HEK293 (cell line): Measurements from ENCODE around the gene KRTCAP2.

ENCODE experiments used
- CTCF ChIA-PET: fragments of 350-600 bp; formaldehyde crosslinking; extraction: SDS; loops from one replicate; lab custom pipeline; 2021; ENCODE audit warnings: antibody characterized with exemption; lab: Yijun Ruan, JAX
- POLR2A ChIA-PET: fragments of 300-600 bp; formaldehyde crosslinking; extraction: SDS; loops from one replicate; lab custom pipeline; 2020; ENCODE audit warnings: antibody characterized with exemption, inconsistent platforms; lab: Yijun Ruan, JAX
- H3K27ac ChIP-seq: fragments of 200-500 bp; sonication (Bioruptor generic); 2 replicates; pipeline ENCODE4 v1.5.1; 2014; ENCODE audit warnings: low read depth, low read length, control low read depth, inconsistent platforms; ENCODE audit errors: extremely low read depth
- H3K36me3 ChIP-seq, 2 experiments: fragments of 200-500 bp in 1 of 2; sonication (Bioruptor generic) in 1 of 2; 1 replicate in 1 of 2; 2 replicates in 1 of 2; pipeline ENCODE4 v1.5.1; 2014 to 2017; ENCODE audit warnings: inconsistent platforms in 2 of 2, low read length in 2 of 2; ENCODE audit not compliant: control insufficient read depth in 2 of 2, insufficient read depth in 1 of 2
- H3K4me1 ChIP-seq: fragments of 200-500 bp; sonication (Bioruptor generic); 2 replicates; pipeline ENCODE4 v1.5.1; 2014; ENCODE audit warnings: mild to moderate bottlenecking, low read length, inconsistent platforms; ENCODE audit not compliant: control insufficient read depth, insufficient read depth
- H3K4me3 ChIP-seq: 2 replicates; pipeline ENCODE4 v1.5.1; 2011; ENCODE audit warnings: low read depth, mild to moderate bottlenecking, control low read depth, low read length, moderate library complexity
- H3K9me3 ChIP-seq: fragments of 200-500 bp; sonication (Bioruptor generic); 2 replicates; pipeline ENCODE4 v1.5.1; 2014; ENCODE audit warnings: low read depth, low read length, inconsistent platforms; ENCODE audit not compliant: control insufficient read depth, insufficient read depth
- INSM2 ChIP-seq: fragments of 450-650 bp; formaldehyde crosslinking; IDR thresholded peaks from 2 replicates; pipeline ENCODE4 v1.5.1; 2016; ENCODE audit warnings: missing biosample characterization, missing genetic modification characterization
- MEIS1 ChIP-seq: sonication (generic); formaldehyde crosslinking; IDR thresholded peaks from 2 replicates; pipeline ENCODE4 v1.8.1; 2022; ENCODE audit warnings: missing genetic modification reagents, mild to moderate bottlenecking, borderline replicate concordance
- OSR2 ChIP-seq: fragments of 450-650 bp; formaldehyde crosslinking; IDR thresholded peaks from 2 replicates; pipeline ENCODE4 v1.5.1; 2016; ENCODE audit warnings: missing biosample characterization, missing genetic modification characterization
- SP3 ChIP-seq: fragments of 450-650 bp; formaldehyde crosslinking; IDR thresholded peaks from 2 replicates; pipeline ENCODE4 v1.5.1; 2016; ENCODE audit warnings: missing biosample characterization, missing genetic modification characterization
- ZBTB7A ChIP-seq: fragments of 450-650 bp; formaldehyde crosslinking; IDR thresholded peaks from 2 replicates; pipeline ENCODE4 v1.5.1; 2016; ENCODE audit warnings: low read depth, missing biosample characterization, missing genetic modification characterization
- ZBTB8A ChIP-seq: fragments of 450-650 bp; formaldehyde crosslinking; IDR thresholded peaks from 2 replicates; pipeline ENCODE4 v1.5.1; 2016; ENCODE audit warnings: missing biosample characterization, missing genetic modification characterization
- ZIC2 ChIP-seq: fragments of 450-650 bp; formaldehyde crosslinking; IDR thresholded peaks from 2 replicates; pipeline ENCODE4 v1.5.1; 2016; ENCODE audit warnings: missing biosample characterization, missing genetic modification characterization
- ZNF501 ChIP-seq: fragments of 450-650 bp; formaldehyde crosslinking; IDR thresholded peaks from 2 replicates; pipeline ENCODE4 v1.5.1; 2016; ENCODE audit warnings: missing biosample characterization, missing genetic modification characterization
- ZNF530 ChIP-seq: fragments of 450-650 bp; formaldehyde crosslinking; IDR thresholded peaks from 2 replicates; pipeline ENCODE4 v1.5.1; 2016; ENCODE audit warnings: low read depth, missing biosample characterization, missing genetic modification characterization
- ZNF580 ChIP-seq: fragments of 450-650 bp; formaldehyde crosslinking; IDR thresholded peaks from 2 replicates; pipeline ENCODE4 v1.5.1; 2016; ENCODE audit warnings: missing biosample characterization, missing genetic modification characterization
- ZNF600 ChIP-seq: fragments of 450-650 bp; formaldehyde crosslinking; IDR thresholded peaks from 2 replicates; pipeline ENCODE4 v1.5.1; 2016; ENCODE audit warnings: missing biosample characterization, missing genetic modification characterization
- ZNF610 ChIP-seq: fragments of 450-650 bp; formaldehyde crosslinking; IDR thresholded peaks from 2 replicates; pipeline ENCODE4 v1.5.1; 2016; ENCODE audit warnings: missing biosample characterization, missing genetic modification characterization, borderline replicate concordance
- ZNF626 ChIP-seq: fragments of 450-650 bp; sonication (Bioruptor Pico); formaldehyde crosslinking; IDR thresholded peaks from 2 replicates; pipeline ENCODE4 v1.5.1; 2018; ENCODE audit warnings: missing biosample characterization, missing genetic modification characterization, inconsistent platforms
- ZNF629 ChIP-seq: fragments of 450-650 bp; formaldehyde crosslinking; IDR thresholded peaks from 2 replicates; pipeline ENCODE4 v1.5.1; 2017; ENCODE audit warnings: missing biosample characterization, missing genetic modification characterization
- ZNF639 ChIP-seq: fragments of 450-650 bp; formaldehyde crosslinking; IDR thresholded peaks from 2 replicates; pipeline ENCODE4 v1.5.1; 2016; ENCODE audit warnings: missing biosample characterization, missing genetic modification characterization
- ZNF76 ChIP-seq: fragments of 450-650 bp; formaldehyde crosslinking; IDR thresholded peaks from 2 replicates; pipeline ENCODE4; 2016; ENCODE audit warnings: low read depth, missing biosample characterization, missing genetic modification characterization, borderline replicate concordance
- ZNF792 ChIP-seq: fragments of 450-650 bp; formaldehyde crosslinking; IDR thresholded peaks from 2 replicates; pipeline ENCODE4 v1.5.1; 2016; ENCODE audit warnings: missing biosample characterization, missing genetic modification characterization
- ZSCAN23 ChIP-seq: fragments of 450-650 bp; formaldehyde crosslinking; IDR thresholded peaks from 2 replicates; pipeline ENCODE4 v1.5.1; 2016; ENCODE audit warnings: missing biosample characterization, missing genetic modification characterization

KRTCAP2 gene

GRCh38 chr1:155210314-155211104 lies 37.4 kb upstream of the KRTCAP2 start:
- POLR2A ChIA-PET: interaction anchor here (1.8 kb wide), 1 partner anchor 17 kb away, joined by 7 read pairs; no protein-coding TSS in a partner anchor

GRCh38 chr1:155209312-155209721 lies 36.2 kb upstream of the KRTCAP2 start:
- TF ChIP-seq ZNF76 (tag by site-specific recombination) (no peak), ZBTB8A (tag by site-specific recombination) (0 out of 2 replicates have a peak, but pooled peaks have one; percentile 2), ZNF610 (tag by site-specific recombination) (0 out of 2 replicates have a peak, but pooled peaks have one; percentile 9), ZNF792 (no peak), ZBTB7A (0 out of 2 replicates have a peak, but pooled peaks have one; percentile 88), INSM2 (tag by site-specific recombination) (peak; percentile 37; the same call in 1 of the 2 replicates), SP3 (tag by site-specific recombination) (0 out of 2 replicates have a peak, but pooled peaks have one; percentile 14), ZNF639 (tag by site-specific recombination) (peak; percentile 97), ZNF626 (tag by site-specific recombination) (no peak), ZNF600 (tag by site-specific recombination) (peak; percentile 70), ZNF501 (0 out of 2 replicates have a peak, but pooled peaks have one; percentile 13), ZNF530 (no peak), ZNF629 (0 out of 2 replicates have a peak, but pooled peaks have one; percentile 15), ZSCAN23 (tag by site-specific recombination) (no peak), ZNF580 (0 out of 2 replicates have a peak, but pooled peaks have one; percentile 61)
- Histone ChIP-seq H3K4me3 (peak overlapping the region; percentile 98), H3K27ac (peak overlapping the region; percentile 86; the same call in 1 of the 2 replicates), H3K9me3 (no peaks in the 10 kb centered on the region), H3K36me3 (peaks cover 0 to 23% of the 10 kb centered on the region in 2 experiments; a peak in 1 of 3 replicates), H3K4me1 (peaks cover 4% of the 10 kb centered on the region)
- ChIA-PET CTCF (interaction anchor here (0.6 to 3.6 kb wide), 5 partner anchors 16 to 723 kb away, joined by 3 to 28 read pairs (median 4); partner anchors contain the start of genes KRTCAP2 and TRIM46), POLR2A (interaction anchor here (0.5 to 1.8 kb wide), 8 partner anchors 8 to 589 kb away, joined by 3 to 7 read pairs (median 4); partner anchors contain the start of genes FDPS and KRTCAP2)

More at GRCh38 chr1:155210314-155211104, 37.4 kb upstream of the KRTCAP2 start:
- Histone ChIP-seq H3K36me3 (peaks cover 0 to 32% of the 10 kb centered on the region in 2 experiments; a peak in 1 of 3 replicates), H3K4me1 (peaks cover 4% of the 10 kb centered on the region), H3K9me3 (no peaks in the 10 kb centered on the region), H3K4me3 (no peak overlapping the region), H3K27ac (no peak overlapping the region)
- no peak for TF ChIP-seq MEIS1 (CRISPR knock-in tag)
- no peak for TF ChIP-seq ZIC2 (tag by site-specific recombination)
- TF ChIP-seq OSR2: no peak
- CTCF ChIA-PET: no interaction called here
